HG02588 (cell line): ENCODE measurements around the gene GRK7.
"Not testable (repeated sequence)": the region's sequence is repeated elsewhere in the genome, so short reads cannot be mapped to it uniquely, and the experiment has no call there.

ENCODE experiments used
- ATAC-seq: cut with Tn5 transposase; IDR thresholded peaks from one replicate; pipeline ENCODE4 v1.9.1; 2021; ENCODE audit warnings: mild to moderate bottlenecking, moderate library complexity; ENCODE audit not compliant: unreplicated experiment

The GRK7 gene

DNA sequence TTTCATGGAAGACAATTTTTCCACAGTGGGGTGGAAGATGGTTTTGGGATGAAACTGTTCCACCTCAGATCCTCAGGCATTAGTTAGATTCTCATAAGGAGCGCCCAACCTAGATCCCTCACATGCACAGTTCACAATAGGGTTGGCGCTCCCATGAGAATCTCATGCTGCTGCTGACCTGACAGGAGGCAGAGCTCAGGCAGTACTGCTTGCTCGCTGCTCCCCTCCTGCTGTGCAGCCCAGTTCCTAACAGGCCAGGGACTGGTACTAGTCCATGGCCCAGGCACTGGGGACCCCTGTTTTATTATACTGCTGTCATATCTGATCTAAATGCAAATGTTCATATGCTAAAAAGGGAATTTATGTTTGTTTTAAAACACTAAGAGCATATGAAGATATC is 9.8 kb upstream of the GRK7 start:
- ATAC-seq: no peak

- no peak for ATAC-seq
Observed at GRCh38 chr3:141754032-141754431, 9.2 kb upstream of the GRK7 start.

GRCh38 chr3:141762552-141762951 is 656 bp upstream of the GRK7 start:
- not testable (repeated sequence) for ATAC-seq

DNA sequence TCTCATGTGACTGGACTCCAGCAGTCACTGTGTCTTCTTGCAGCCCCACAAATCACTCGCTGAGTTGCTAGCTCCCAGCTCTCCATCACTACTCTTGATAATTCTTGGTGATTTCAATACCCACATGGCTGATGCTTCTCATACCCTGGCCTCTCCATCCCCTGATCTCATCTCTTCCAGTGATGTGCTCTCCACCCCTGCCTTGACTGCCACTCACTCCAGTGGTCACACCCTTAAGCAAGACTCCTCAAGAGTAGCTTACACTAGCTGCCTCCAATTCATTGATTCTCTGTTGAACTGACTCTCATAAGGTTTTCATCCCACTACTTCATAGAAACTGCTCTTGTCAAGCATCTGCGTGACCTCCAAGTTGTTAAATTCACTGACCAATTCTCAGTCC is 837 bp downstream of the GRK7 start:
- no peak for ATAC-seq

GRCh38 chr3:141764465-141764864 is 1.3 kb downstream of the GRK7 start:
- ATAC-seq: no peak

GRCh38 chr3:141764986-141765385 is 1.8 kb downstream of the GRK7 start:
- ATAC-seq: no peak

DNA sequence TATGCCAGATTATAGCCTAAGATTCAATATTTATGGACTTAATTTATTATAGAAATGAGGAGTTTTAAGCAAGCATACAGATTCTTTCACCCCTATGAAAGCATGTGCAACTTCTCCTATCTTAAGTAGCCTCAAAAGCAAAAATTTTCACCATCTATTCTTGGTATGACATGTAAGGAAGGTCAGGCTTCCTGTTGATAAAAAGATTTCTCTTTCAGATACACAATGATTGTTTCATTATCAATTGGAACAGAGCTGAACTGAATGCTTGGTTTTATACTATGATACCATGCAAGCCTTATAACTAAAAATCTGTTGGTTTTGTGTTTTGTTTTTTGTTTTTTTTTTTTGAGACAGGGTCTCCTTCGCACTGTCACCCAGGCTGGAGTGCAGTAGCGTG is 3.9 kb downstream of the GRK7 start:
- no peak for ATAC-seq

GRCh38 chr3:141769221-141769894 is 6.2 kb downstream of the GRK7 start:
- ATAC-seq: no peak

DNA sequence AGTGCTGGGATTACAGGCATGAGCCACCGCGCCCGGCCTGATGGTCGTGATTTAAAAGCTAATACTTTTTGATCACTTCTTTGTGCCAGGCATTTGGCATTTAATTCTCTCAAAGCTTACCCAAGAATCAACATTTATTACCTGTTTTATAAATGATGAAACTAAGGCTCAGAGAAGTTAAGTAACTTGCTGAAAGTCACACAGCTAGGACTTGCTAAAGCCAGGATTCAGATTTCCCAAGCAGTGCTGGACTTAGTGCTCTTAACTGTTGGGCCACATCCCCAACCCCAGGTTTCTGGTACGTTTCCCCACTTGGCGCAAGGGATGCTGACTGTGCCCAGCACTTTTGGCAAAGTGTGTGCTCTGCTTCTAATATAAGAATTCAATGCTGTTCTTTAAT is 10.5 kb downstream of the GRK7 start:
- no peak for ATAC-seq

DNA sequence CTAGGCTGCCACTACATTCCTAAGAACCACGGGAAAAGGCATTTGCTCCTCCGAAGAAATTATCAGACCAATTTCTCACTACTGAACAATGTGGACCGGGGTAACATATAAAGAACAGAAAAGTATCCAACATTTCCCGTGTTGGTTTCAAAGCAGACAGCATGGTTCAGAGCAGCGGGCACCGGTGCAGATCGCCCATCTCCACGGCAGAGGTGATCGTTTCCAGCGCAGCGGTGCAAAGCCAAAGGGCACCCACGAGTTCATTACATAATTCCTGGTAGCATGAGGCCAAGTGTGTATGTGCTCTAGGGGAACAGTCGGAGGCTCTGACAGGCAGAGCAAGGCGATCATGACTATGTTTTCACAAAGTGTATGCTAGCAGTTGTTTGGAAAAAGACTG is 13.2 kb downstream of the GRK7 start:
- no peak for ATAC-seq

- ATAC-seq: no peak
Observed at GRCh38 chr3:141776885-141777284, 13.7 kb downstream of the GRK7 start.

GRCh38 chr3:141777957-141778813 is 15.0 kb downstream of the GRK7 start:
- ATAC-seq: no peak

- ATAC-seq: no peak
Observed at GRCh38 chr3:141779667-141780066, 16.5 kb downstream of the GRK7 start.

DNA sequence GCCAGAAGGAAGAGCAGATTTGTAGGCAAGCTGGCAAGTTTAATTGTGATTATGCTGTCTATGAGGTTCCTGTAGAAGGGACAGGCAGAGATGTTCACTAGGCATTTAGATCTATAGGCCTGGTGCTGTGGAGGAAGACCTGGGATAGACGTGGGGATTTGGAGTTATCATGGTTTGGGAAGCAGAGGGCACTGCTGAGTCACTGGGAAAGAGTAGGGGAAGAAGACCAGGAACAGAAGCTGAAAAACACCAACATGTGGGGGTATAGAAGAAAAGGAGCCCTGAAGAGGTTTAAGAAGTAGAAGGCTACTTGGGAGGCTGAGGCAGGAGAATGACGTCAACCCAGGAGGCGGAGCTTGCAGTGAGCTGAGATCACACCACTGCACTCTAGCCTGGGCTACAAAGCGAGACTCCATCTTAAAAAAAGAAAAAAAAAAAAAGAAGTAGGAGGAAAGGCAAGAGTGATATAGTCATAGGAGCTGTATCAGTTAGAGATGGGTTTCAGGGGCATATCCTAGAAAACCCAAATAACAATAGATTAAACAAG is 19.3 kb downstream of the GRK7 start:
- ATAC-seq: no peak

GRCh38 chr3:141783632-141784031 is 20.4 kb downstream of the GRK7 start:
- no peak for ATAC-seq

DNA sequence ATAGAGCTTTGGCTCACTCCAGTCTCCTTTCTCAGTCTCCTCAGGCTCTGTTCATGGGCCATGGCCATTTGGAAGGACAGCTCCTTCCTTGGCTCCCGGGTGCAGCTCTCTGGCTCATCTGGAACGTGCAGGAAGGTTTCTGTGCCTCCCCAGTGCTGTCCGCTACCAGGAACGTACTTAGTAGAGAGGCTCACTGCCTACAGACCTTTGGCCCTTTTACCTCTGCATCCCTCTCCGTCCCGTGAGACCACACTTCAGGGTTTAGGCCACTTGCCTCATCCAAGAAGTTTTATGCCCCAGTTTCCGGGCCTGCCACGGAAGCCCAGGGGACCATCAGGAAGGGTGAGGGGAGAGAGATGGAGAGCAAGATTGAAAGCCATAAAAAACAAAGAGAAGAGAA is 20.9 kb downstream of the GRK7 start:
- ATAC-seq: no peak

DNA sequence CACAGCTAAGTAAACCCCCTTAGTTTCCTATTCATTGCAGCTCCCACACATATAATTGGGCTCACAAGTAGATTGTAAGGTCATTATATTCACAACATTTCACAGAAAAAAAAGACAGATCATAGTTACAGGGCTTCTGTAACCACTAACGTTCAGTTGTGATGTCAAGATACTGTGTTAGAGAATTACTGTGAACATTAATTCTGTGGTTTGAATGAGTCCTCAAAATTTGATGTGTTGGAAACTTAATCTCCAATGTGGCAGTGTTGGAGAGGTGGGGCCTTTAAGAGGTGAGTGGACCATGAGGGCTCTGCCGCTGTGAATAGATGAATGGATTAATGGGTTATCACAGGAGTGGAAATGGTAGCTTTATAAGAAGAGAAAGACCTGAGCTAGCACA is 21.3 kb downstream of the GRK7 start:
- ATAC-seq: no peak

GRCh38 chr3:141788149-141788548 is 24.9 kb downstream of the GRK7 start:
- ATAC-seq: no peak

GRCh38 chr3:141788750-141789149 is 25.5 kb downstream of the GRK7 start:
- ATAC-seq: not testable (repeated sequence)

- no peak for ATAC-seq
Observed at GRCh38 chr3:141789281-141789680, 26.1 kb downstream of the GRK7 start.

GRCh38 chr3:141790171-141790570 is 27.0 kb downstream of the GRK7 start:
- ATAC-seq: no peak

DNA sequence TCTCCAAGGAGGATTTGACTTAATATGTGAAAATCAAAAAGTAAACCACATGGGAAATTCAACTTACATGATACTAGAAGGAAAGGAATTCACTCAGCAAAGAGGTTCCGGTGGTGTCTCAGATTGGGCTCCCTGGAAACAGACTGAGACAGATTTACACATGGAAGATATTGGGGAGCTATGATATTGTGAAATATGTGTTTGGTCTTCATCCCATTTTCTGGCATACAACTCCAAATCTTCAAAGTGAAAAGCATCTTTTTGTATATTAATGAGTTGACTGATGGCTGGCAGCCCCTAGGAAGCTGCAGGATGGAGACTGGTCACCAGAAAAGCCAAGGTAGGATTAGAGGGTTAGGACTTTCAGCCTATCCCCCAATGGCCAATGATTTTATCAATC is 29.3 kb downstream of the GRK7 start:
- no peak for ATAC-seq
